ENCODE measurements around the gene KCNK4.

The KCNK4 gene

GRCh38 chr11:64268893-64269539 is 22.1 kb upstream of the KCNK4 start:
- DNase-seq (ENCODE audit: low spot score): no peak

GRCh38 chr11:64269540-64270220 is 21.4 kb upstream of the KCNK4 start:
- peak; percentile 99 for DNase-seq (ENCODE audit: low spot score)

DNA sequence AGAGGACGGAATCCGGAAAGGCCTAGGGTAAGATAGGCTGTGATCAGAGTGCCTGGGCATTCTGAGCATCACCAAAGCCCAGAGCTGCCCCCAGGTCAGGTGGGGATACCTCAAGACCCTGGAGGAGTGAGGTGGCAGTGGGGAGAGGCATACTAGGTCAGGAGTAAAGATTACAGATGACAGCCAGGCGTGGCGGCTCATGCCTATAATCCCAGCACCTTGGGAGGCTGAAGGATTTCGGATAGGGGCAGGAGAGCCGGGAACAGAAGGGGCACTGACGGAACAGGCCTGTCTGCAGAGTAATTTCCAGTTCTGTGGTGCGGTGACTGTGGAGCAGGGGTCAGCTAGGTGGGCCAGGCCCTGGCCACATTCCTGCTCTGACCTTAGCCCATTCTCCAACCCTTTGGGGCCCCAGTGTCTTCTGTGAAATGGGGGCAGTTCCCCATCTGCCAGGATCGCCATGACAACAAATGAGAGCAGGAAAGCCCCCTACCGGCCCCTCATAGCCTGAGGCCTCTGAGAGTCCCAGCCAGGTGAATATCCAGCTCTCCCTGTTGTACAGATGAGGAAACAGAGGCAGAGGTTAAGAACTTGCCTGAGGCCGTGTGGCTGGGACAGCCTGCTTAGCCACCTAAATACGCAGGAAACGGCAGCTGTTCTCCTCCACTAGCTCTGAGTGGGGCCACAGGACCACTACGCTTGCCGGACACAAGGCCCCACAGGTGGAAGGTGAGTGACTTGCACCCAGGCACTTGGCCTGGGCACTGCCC is 15.9 kb upstream of the KCNK4 start:
- DNase-seq (ENCODE audit: low spot score): no peak

DNA sequence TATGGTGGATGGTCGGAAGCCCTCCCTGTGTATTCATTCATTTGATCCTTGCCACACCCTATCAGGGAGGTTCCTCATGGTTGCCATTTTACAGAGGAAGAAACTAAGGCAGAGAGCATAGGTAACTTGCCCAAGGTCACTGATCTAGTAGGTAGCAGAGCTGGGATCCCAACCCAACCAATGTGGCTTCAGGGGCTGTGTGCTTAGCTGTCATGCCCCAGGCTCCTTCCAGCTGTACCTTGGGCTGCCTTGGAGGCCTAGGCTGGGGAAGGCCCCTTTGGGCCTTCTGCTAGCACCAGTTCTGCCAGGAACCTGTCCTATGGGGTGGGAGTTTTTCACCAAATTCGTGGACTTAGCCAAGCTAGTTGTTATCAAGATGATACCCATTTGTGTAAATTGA is 15.3 kb upstream of the KCNK4 start:
- DNase-seq (ENCODE audit: low spot score): no peak

GRCh38 chr11:64276653-64277431 is 14.3 kb upstream of the KCNK4 start:
- peak; percentile 75 for DNase-seq (ENCODE audit: low spot score)

DNA sequence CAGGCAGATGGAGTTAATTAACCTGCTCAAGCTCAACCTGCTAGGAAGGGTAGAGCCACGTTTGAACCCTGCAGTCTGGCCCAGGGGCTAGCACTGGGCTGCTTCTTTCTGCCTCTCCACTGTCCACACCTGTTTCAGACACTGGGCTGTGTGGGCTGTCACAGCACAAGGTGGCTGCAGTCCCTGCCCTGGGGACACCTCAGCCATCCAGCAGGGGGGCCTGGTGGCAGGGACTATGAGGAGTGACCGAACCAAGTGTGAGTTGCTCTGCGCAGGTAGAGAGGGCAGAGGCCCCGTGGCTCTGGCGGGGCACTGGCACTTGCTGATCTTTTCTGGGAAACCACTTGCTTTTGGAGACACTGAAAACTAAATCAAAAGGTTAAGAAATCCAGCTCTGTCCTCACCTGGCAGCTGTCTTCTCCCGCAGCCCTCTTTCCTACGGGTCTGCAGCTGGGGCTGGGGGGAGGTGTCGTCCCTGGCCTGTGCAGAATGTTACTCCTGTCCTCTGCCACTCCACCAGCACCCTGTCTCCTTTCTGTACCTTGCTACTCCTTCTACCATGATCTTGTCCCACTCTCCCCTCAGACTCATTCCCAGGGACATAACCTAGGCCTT is 12.4 kb upstream of the KCNK4 start:
- DNase-seq (ENCODE audit: low spot score): no peak

DNA sequence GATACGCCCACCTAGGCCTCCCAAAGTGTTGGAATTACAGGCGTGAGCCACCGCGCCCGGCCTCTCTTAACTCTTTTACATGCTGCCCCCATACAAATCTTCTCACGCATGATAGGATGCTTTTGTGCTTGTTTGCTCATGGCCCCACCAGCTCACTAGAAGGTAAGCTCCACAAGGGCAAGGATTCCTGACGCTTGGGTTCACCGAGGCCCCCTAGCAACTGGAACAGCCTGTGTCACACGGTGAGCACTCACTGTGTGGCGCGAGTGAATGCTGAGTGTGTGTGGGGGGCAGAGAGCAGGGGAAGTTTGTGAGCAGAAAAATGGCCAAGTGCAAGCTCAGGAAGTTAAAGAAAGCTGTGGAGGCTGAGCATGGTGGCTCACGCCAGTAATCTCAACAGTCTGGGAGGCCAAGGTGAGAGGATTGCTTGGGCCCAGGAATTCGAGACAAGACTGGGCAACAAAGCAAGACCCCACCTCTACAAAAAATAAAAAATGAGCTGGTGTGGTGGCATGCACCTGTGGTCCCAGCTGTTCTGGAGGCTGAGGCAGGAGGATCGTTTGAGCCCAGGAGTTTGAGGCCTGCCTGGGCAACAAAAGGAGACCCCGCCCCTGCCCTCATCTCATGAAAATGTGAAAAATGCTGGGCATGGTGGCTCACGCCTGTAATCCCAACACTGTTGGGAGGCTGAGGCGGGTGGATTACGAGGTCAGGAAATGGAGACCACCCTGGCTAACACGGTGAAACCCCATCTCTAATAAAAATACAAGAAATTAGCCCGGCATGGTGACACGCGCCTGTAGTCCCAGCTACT is 8.9 kb upstream of the KCNK4 start:
- DNase-seq (ENCODE audit: low spot score): no peak

DNA sequence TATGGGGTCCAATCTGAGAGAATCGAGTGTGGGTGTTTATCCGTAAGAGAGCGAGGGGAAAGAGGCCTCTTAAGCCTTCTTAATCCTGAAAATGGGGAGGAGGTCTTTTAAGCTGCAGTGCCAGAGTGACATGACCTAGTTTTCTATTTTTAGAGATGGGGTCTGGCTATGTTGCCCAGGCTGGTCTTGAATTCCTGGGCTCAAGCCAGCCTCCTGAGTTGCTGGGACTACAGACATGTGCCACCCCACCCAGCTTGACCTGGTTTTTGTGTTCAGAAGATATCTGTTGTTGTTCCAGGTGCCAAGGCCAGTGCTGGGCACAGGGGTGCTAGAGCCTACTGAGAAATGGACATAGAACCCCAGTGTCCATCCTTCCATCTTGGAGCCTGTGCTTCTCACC is 8.0 kb upstream of the KCNK4 start:
- no peak for DNase-seq (ENCODE audit: low spot score)

- peak; percentile 92 for DNase-seq (ENCODE audit: low spot score)
Observed at GRCh38 chr11:64284048-64284961, 6.8 kb upstream of the KCNK4 start, which contains the start of gene BAD. Gene BAD (minus strand): TSS chr11:64284665. CDS start chr11:64284368, 297 bp downstream.

DNA sequence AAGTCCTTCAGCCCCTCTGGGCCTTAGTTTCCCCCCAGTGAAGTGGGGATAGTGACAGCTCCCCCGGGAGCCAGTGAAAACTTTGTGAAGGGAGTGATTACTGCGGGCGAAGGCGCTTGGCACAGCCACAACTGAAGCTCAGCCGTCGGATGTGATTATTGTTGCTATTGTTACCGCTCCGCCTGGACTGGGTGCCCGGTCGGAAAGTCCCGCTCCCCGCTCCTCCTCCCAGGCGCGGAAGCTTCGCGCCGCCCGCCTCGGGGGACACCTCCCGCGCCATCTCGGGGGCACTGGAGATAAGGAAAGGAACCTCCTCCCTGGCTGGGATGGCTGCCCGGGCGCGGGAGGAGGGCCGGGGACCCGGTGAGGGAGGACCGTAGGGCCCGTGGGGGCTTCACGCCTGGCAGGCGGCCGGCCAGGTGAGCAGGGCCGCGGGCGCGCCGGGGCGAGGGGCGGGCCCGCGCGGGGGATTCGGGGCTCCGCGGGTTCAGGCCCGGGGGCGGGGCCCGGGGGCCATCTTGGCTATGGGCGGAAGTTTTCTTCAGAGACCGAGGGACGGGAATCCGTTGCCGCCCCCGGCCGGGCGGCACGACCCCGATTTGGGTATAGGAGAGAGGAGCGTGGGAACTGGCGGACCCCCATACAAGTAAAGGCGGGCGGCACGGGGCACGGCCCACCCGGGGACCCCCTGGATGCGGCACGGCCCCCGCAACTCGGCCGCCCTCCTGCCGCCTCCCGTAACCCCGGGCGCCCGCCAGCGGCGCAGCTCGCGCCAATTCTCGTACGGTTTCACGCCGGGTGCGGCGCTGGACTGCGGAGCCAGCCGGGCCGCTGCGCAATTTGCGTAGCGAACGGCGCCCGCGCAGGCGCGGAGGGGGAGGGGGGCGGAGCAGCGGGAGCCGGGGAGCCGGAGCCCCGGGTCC is 5.9 kb upstream of the KCNK4 start, which contains the start of gene GPR137:
GPR137 (plus strand) TSS at position 887 of the 923 bp plus-strand sequence. CDS start 677 bp downstream, outside the sequence.
- DNase-seq (ENCODE audit: low spot score): peak; percentile 75

DNA sequence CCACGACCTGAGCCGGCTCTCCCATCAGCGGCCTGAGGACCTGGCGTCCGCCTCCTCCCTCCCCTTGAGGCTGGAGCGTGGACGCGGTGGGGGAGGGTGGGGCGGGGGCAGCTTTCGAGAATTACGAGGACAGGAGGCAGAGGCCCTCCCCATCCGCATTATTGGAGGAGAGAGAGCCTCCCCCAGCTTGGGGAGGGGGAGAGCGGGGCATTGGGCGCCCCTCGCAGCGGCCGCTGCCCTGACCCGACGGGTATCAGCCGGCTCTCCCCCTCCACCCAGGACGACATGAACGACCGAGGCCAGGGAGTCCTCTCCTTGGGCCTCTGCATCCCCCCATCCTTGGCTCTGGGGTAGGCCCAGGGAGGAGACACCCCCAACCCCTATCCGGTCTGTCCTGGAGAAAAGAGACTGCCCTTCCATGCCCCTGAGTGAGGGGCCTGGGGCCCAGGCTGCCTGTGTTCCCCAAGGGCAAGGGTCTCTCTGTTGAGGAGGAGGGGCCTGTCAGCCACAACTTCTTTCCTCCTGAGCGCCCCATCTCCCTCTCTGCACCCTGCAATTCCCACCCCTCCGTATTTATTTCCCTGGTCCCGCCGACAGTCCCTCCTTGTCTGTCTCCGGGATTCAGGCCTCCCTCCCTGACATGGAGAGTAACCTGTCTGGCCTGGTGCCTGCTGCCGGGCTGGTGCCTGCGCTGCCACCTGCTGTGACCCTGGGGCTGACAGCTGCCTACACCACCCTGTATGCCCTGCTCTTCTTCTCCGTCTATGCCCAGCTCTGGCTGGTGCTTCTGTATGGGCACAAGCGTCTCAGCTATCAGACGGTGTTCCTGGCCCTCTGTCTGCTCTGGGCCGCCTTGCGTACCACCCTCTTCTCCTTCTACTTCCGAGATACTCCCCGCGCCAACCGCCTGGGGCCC is 5.0 kb upstream of the KCNK4 start:
- peak; percentile 46 for DNase-seq (ENCODE audit: low spot score)

- no peak for DNase-seq (ENCODE audit: low spot score)
Observed at GRCh38 chr11:64286801-64287159, 4.3 kb upstream of the KCNK4 start.

DNA sequence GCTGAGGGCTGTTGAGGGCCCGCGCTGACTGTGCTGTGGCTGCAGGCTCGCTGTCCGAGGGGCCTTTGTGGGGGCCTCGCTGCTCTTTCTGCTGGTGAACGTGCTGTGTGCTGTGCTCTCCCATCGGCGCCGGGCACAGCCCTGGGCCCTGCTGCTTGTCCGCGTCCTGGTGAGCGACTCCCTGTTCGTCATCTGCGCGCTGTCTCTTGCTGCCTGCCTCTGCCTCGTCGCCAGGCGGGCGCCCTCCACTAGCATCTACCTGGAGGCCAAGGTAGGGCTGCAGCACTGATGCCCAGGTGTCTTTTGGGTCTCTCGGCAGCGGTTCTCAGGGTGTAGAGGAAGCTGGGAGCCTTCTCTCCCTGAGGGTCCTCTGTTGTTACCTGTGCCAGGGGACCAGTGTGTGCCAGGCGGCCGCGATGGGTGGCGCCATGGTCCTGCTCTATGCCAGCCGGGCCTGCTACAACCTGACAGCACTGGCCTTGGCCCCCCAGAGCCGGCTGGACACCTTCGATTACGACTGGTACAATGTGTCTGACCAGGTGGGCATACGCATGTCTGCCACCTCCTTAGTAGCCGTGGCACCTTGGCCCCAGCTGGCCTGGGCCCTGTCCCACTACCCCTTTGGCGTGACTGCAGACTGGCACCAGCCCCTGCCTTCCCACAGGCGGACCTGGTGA is 3.3 kb upstream of the KCNK4 start:
- no peak for DNase-seq (ENCODE audit: low spot score)

GRCh38 chr11:64288353-64288750 is 2.8 kb upstream of the KCNK4 start:
- DNase-seq (ENCODE audit: low spot score): no peak

DNA sequence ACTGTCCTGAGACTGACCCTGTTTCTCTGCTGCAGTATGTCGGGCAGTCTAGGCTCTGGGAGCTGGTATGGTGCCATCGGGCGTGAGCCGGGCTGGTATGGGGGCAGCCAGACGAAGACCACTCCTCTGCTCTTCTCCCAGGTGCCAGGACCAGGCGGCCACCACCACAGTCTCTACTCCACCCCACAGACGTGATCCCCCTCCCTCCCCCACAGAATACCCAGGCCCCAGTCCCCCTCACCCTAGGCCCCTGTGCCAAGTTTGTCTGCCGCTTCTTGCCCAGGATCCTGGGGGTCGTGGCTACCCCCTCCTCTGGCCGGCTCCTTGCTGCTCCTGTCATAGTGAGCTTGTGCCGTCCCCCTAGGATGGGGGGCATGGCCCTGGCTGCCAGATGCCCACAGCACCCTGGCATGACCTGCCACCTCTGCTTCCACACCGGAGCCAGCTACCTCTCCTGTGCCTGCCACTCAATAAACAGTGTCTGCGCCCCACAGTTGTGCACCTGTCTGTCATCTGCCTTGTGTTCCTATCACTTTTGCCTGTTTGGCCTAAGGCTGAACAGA is 2.0 kb upstream of the KCNK4 start:
- DNase-seq (ENCODE audit: low spot score): no peak

All from LoVo (cell line).